Endodermal cell (in vitro differentiated cells): ENCODE data around the gene TMEM258. TPM values are rescaled to one million over a fixed set of nuclear protein-coding genes. Genes with fewer than 3 reads are reported as not detected.

Experiments
- DNase-seq: peaks from one replicate; pipeline ENCODE4 v3.0.0-alpha.2; 2017
- H3K27ac ChIP-seq: 2 replicates; pipeline ENCODE4 v1.5.1; 2013; ENCODE audit warnings: mild to moderate bottlenecking, low read depth, low read length, moderate library complexity
- H3K27me3 ChIP-seq: 2 replicates; pipeline ENCODE4 v1.6.1; 2013; ENCODE audit warnings: mild to moderate bottlenecking, low read length, moderate library complexity; ENCODE audit not compliant: insufficient read depth, control insufficient read depth, poor library complexity, severe bottlenecking
- H3K36me3 ChIP-seq: 2 replicates; pipeline ENCODE4 v1.7.0; 2013; ENCODE audit warnings: mild to moderate bottlenecking, low read length, moderate library complexity; ENCODE audit not compliant: control insufficient read depth, insufficient read depth
- H3K4me1 ChIP-seq: one replicate; pipeline ENCODE4 v1.7.0; 2013; ENCODE audit warnings: low read length; ENCODE audit not compliant: control insufficient read depth, insufficient read depth
- H3K4me3 ChIP-seq: 2 replicates; pipeline ENCODE4 v1.5.1; 2013; ENCODE audit warnings: mild to moderate bottlenecking, low read length, moderate library complexity
- H3K9ac ChIP-seq: 2 replicates; pipeline ENCODE4 v1.6.1; 2013; ENCODE audit warnings: mild to moderate bottlenecking, low read length, moderate library complexity; ENCODE audit not compliant: poor library complexity, severe bottlenecking; ENCODE audit errors: extremely low read depth
- H3K9me3 ChIP-seq: 2 replicates; pipeline ENCODE4 v1.6.1; 2013; ENCODE audit warnings: mild to moderate bottlenecking, low read length, moderate library complexity; ENCODE audit not compliant: control insufficient read depth
- H3K27ac Mint-ChIP-seq: 2 replicates; pipeline ENCODE4 v1.8.0; 2020; ENCODE audit warnings: mixed read lengths
- H3K27me3 Mint-ChIP-seq: 2 replicates; pipeline ENCODE4 v1.8.0; 2021; ENCODE audit warnings: mild to moderate bottlenecking, mixed read lengths; ENCODE audit not compliant: insufficient read depth
- H3K36me3 Mint-ChIP-seq: 2 replicates; pipeline ENCODE4 v1.8.0; 2020; ENCODE audit warnings: low read depth, mixed read lengths
- H3K4me1 Mint-ChIP-seq: 2 replicates; pipeline ENCODE4 v1.8.0; 2020; ENCODE audit warnings: mixed read lengths
- H3K4me3 Mint-ChIP-seq: 2 replicates; pipeline ENCODE4 v1.8.0; 2020; ENCODE audit warnings: mild to moderate bottlenecking, moderate library complexity, mixed read lengths
- H3K9me3 Mint-ChIP-seq: 2 replicates; pipeline ENCODE4 v1.8.0; 2020; ENCODE audit warnings: mild to moderate bottlenecking, mixed read lengths
- WGBS, 2 experiments: methylation state at CpG; one replicate each; pipeline versions ENCODE4 v1.1.5 to v1.1.7; 2013; ENCODE audit warnings: missing lambda C conversion rate in 2 of 2, mixed read lengths in 1 of 2; ENCODE audit not compliant: insufficient coverage in 1 of 2, insufficient read length in 1 of 2; 5-methylcytosine and 5-hydroxymethylcytosine counted together
- total RNA-seq, 2 donors: library from RNA; stranded (reverse); fragmentation: NEBNext Ultra II Directional in 1 of 2; extraction: Animal tissue kit (Norgen Biotek cat#: 25700) in 1 of 2; gene quantifications; 2 replicates in 1 of 2; 3 replicates in 1 of 2; pipeline ENCODE4 v1.2.1, GENCODE V29; 2021
- TF ChIP-seq, protein P1 (sequence below): fragments of 200-600 bp; sonication (generic); conservative IDR thresholded peaks from 2 replicates; pipeline ENCODE4 v1.5.0; 2021; ENCODE audit warnings: antibody characterized with exemption, mild to moderate bottlenecking

Gene TMEM258
- total RNA-seq, 2 donors from 2014 or later, result 174 to 180 TPM

DNA sequence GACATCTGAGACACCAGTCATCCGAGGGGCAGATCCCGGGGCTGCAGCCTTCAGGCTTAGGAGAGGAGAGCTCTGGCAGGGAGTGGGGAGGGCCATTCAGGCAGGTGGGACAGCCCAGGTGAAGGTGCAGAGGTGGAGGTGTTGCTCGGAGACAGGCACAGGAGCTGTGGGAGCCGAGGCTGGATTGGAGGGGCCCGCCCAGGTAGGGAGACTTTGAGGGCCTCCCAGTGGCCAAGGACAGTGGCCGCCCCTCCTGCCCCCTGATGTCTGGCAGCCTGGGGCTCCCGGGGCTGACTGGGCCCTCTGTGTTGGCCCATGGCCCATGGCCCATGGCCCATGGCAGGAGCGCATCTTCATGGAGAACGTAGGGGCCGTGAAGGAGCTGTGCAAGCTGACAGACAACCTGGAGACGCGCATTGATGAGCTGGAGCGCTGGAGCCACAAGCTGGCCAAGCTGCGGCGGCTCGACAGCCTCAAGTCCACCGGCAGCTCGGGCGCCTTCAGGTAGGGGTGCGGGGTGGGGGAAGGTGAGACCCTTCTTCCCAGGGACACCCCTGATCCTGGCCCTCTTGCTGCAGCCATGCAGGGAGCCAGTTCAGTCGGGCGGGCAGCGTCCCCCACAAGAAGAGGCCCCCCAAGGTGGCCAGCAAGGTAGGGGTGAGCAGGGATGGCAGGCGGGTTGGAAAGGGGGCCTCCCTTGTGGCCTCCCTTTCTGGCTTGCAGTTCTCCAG lies 13.3 kb downstream of the TMEM258 start:
- H3K9me3 ChIP-seq, result no peaks in the 10 kb centered on the region
- no peaks in the 10 kb centered on the region for H3K27me3 ChIP-seq
- Mint-ChIP-seq H3K27me3 (no peaks in the 10 kb centered on the region), H3K9me3 (no peaks in the 10 kb centered on the region), H3K4me1 (no peaks in the 10 kb centered on the region), H3K36me3 (peaks cover 34% of the 10 kb centered on the region), H3K27ac (no peak overlapping the region), H3K4me3 (no peak overlapping the region)
- no peak for DNase-seq
- H3K9ac ChIP-seq, result no peak overlapping the region
- no peak overlapping the region for H3K4me3 ChIP-seq
- no peaks in the 10 kb centered on the region for H3K4me1 ChIP-seq
- TF ChIP-seq, protein P1, sequence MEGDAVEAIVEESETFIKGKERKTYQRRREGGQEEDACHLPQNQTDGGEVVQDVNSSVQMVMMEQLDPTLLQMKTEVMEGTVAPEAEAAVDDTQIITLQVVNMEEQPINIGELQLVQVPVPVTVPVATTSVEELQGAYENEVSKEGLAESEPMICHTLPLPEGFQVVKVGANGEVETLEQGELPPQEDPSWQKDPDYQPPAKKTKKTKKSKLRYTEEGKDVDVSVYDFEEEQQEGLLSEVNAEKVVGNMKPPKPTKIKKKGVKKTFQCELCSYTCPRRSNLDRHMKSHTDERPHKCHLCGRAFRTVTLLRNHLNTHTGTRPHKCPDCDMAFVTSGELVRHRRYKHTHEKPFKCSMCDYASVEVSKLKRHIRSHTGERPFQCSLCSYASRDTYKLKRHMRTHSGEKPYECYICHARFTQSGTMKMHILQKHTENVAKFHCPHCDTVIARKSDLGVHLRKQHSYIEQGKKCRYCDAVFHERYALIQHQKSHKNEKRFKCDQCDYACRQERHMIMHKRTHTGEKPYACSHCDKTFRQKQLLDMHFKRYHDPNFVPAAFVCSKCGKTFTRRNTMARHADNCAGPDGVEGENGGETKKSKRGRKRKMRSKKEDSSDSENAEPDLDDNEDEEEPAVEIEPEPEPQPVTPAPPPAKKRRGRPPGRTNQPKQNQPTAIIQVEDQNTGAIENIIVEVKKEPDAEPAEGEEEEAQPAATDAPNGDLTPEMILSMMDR, result no peak
- no peak overlapping the region for H3K27ac ChIP-seq
- H3K36me3 ChIP-seq, result peaks cover 20% of the 10 kb centered on the region
- 96 to 98% methylated on average over 18 to 24 of the region's 24 CpGs for WGBS, 2 experiments

DNA sequence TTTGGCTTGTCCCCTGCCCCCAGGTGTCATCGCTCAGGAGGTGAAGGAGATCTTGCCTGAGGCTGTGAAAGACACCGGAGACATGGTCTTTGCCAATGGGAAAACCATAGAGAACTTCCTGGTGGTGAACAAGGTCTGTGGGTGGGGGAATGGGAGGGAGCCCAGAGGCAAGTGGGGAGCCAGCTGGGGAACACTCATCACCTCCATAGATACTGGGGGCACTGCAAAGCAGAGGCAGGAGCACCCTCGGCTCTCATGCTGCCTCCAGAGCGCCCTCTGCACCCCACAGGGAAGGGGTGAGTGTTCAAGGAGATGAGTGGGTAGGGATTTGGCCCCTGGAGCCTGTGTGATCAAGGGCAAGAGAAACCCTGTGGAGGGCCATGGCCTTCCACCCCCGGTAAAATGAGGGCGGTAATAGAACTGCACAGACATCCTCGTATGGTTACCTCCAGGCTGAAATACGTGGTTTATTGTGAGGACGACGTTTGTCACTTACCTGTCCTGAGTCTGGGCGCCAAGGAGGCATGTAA lies 14.0 kb downstream of the TMEM258 start:
- no peak overlapping the region for H3K27ac Mint-ChIP-seq
- no peaks in the 10 kb centered on the region for H3K27me3 Mint-ChIP-seq
- Histone ChIP-seq H3K27ac (no peak overlapping the region), H3K9ac (no peak overlapping the region), H3K4me3 (no peak overlapping the region), H3K9me3 (no peaks in the 10 kb centered on the region), H3K27me3 (no peaks in the 10 kb centered on the region), H3K36me3 (peaks cover 19% of the 10 kb centered on the region), H3K4me1 (no peaks in the 10 kb centered on the region)
- TF ChIP-seq, protein P1, result no peak
- WGBS, 2 experiments, result 90 to 95% methylated on average over 7 to 11 of the region's 11 CpGs
- no peaks in the 10 kb centered on the region for H3K9me3 Mint-ChIP-seq
- peaks cover 34% of the 10 kb centered on the region for H3K36me3 Mint-ChIP-seq
- no peaks in the 10 kb centered on the region for H3K4me1 Mint-ChIP-seq
- no peak for DNase-seq
- no peak overlapping the region for H3K4me3 Mint-ChIP-seq

DNA sequence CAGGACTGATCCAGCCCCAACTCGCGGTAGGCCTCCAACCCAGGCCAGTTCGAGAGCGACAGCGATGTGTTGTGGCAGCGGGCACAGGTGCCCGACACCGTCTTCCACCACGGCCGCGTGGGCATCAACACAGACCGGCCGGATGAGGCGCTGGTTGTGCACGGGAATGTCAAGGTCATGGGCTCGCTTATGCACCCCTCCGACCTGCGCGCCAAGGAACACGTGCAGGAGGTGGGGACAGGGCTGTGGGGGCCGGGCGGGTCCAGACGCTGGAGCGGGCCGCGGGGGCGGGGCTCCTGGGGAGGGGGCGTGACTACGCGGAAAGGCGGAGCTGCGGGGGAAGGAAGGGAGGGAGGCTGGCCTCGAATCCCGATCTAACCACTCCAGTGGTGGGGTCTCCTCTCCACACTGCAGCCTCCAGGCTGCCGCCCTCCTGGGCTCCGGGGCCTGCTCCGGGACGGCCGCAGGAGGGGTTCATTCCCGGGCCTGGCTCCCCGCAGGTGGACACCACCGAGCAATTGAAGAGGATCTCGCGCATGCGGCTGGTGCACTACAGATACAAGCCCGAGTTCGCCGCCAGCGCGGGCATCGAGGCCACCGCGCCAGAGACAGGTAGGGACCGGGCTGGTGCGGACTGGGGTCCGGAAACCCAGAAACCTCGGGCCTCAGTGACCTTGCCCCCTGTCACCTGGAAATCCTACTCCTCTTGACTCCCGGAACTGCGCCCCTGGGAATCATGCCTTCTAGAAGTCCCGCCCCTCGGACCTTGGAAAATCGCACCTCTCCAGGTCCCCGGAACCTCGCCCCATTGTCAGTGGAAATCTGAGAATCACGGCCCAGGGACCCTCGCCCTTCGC lies 14.9 kb downstream of the TMEM258 start:
- peak; percentile 84 for DNase-seq
- Mint-ChIP-seq H3K9me3 (no peaks in the 10 kb centered on the region), H3K4me1 (no peaks in the 10 kb centered on the region), H3K36me3 (peaks cover 25% of the 10 kb centered on the region), H3K27ac (no peak overlapping the region), H3K27me3 (no peaks in the 10 kb centered on the region), H3K4me3 (no peak overlapping the region)
- Histone ChIP-seq H3K27ac (no peak overlapping the region), H3K9ac (no peak overlapping the region), H3K9me3 (no peaks in the 10 kb centered on the region), H3K4me1 (no peaks in the 10 kb centered on the region), H3K4me3 (no peak overlapping the region), H3K27me3 (no peaks in the 10 kb centered on the region), H3K36me3 (peaks cover 13% of the 10 kb centered on the region)
- 91 to 96% methylated on average over 36 to 67 of the region's 67 CpGs for WGBS, 2 experiments
- TF ChIP-seq, protein P1, result no peak
